CMK (cell line): ENCODE results near the gene TMEM100.
"Not testable (repeated sequence)": the region's sequence is repeated elsewhere in the genome, so short reads cannot be mapped to it uniquely, and the experiment has no call there.

Experiments used
- DNase-seq: peaks from one replicate; pipeline ENCODE4 v3.0.0-alpha.2; 2010; ENCODE audit warnings: low read depth

Gene TMEM100

GRCh38 chr17:55687037-55687436, 35.6 kb downstream of the TMEM100 start:
- DNase-seq: no peak

DNA sequence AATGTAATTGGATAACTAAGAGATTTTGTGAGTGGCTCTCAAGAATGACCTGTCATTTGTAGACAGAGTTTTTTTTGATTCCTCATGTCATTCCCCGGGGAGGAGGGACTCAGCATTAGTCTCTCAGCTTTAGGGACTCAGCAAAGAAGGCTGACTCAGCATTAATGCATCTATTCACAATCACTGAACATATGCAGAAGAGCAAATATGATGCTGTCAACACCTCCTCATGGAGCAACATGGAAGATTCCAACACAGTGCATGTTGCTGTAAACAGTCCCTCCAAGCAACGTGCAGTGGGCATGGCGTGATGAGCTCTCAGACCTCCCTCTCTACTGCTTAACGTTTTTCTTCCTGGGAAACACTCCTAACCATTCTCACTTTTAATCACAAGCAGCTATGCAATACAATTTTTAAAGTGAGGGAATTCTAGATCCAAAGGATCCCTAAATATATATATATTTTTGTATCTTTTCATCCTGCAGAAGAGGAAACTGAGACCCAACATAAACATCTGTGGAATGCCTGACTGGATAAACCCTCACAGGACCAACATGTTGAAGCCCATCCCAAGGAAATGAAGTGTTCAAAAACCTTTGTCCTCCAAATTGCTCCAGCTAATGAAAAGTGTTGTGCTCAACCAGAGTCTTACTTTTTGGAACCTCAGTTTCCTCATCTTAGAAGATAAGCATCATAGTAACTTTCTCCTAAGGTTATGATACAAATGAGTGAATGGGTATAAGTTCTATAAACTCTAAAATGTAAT, 38.9 kb downstream of the TMEM100 start:
- DNase-seq: no peak

DNA sequence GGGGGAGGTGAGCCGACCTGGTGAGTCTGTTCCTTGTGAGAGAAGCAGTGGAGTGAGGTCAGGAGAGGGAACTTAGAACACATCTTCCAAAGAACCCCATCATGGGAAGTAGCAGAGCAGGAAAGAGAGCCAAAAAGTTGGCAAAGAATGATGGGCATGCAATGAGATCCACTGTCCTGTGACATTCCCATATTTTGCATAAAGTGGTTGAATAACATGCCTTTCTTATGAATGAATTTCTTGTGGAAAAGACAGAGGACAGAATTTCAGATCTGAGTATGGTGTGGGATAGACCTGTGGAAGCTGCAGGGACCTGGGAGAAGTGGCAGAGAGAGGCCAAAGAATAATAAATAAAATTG, 41.3 kb downstream of the TMEM100 start:
- DNase-seq: no peak

GRCh38 chr17:55680686-55681341, 41.9 kb downstream of the TMEM100 start:
- no peak for DNase-seq

- DNase-seq: no peak
Observed at GRCh38 chr17:55677446-55677845, 45.2 kb downstream of the TMEM100 start.

DNA sequence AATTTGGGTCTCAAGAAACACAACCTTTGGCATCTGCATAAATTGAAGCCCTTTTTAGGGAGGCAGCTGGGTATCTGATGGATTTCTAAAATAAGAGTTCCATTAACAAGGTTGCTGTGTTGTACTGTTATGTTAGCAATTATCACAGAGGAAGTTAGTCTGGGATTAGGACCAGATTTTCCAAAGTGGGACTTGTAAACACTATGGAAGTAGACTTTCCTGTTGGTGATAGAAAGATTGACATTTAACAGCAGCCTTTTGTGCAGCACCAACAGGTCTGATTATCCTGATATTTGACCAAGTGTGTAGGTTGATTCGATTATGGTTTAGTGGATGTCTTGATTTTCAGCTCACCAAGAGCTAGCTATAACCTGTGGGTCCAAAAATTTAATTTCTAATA, 46.4 kb downstream of the TMEM100 start:
- DNase-seq: no peak

DNA sequence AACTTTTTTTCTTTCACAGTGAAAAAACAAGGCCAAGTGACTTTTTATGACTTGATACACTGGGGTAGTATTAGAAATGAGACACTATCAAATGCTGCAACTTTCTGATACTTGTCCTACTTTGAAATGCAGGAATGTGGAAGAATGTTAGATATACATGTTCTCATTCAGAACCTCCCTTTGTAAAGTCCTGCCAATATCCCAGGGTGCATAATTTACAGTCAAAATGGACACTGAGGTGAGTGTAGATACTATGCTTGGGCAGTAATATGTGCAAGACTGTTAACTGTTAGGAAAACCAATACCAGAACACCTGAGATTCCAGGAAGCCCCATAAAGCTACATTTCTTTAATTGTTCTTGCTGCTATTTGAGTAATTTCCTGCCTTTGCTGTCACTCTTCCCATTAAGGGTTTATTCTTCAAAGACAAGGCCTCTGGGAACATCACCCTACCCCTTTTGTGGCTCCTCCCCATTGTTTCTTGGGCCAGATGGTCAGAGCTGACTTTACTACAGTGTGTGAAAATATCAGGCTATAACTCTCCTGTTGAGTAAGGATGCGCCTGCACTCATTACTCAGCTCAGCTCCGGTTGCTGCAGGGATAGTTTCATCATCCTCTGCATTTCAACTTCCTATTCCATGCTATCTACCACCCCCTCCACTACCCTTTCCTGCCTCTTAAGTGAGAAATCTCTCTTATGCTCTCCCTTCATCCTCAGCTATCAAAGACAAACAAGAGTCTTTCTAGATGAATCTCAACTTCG, 48.7 kb downstream of the TMEM100 start:
- DNase-seq: no peak

DNA sequence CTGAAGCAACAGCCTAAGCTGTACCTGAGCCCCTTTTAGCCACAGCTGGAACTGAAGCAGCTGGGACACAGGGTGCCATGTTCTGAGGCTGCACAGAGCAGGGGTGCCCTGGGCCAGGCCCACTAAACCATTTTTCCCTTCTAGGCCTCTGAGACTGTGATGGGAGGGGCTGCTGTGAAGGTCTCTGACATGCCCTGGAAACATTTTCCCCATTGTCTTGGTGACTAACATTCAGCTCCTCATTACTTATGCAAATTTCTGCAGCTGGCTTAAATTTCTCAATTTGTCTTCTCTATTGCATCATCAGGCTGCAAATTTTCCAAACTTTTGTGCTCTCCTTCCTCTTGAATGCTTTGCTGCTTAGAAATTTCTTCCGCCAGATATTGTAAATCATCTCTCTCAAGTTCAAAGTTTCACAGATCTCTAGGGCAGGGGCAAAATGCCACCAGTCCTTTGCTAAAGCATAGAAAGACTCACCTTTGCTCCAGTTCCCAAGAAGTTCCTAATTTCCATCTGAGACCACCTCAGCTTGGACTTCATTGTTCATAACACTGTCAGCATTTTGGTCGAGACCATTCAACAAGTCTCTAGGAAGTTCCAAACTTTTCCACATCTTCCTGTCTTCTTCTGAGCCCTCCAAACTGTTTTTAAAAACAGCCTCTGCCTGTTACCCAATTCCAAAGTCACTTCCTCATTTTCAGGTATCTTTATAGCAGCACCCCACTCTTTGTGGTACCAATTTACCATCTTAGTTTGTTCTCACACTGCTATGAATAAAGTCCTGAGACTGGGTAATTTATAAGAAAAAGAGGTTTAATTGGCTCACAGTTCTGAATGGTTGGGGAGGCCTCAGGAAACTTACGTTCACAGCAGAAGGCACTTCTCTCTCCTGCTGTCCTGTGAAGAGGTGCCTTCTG, 49.8 kb downstream of the TMEM100 start:
- DNase-seq: no peak

DNA sequence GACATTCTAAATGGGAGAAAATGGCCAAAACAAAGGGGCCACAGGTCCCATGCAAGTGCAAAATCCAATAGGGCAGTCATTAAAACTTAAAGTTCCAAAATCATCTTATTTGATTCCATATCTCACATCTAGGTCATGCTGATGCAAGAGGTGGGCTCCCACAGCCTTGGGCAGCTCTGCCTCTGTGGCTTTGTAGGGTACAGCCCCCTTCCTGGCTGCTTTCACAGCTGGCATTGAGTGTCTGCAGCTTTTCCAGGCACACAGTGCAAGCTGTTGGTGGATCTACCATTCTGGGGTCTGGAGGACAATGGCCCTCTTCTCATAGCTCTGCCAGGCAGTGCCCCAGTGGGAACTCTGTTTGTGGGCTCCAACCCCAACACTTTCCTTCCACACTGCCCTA, 50.7 kb downstream of the TMEM100 start:
- DNase-seq: not testable (repeated sequence)
